Endothelial cell of umbilical vein (primary cell): Measurements from ENCODE around the gene ZMYM4. TPM values are rescaled to one million over a fixed set of nuclear protein-coding genes. Genes with fewer than 3 reads are reported as not detected.

ENCODE experiments used
- BruUV-seq: library from RNA; stranded (reverse); fragments of 400-500 nt; replicated peaks from 2 replicates; lab custom pipeline; 2021; lab: Mats Ljungman, UMichigan
- CTCF ChIA-PET: fragments of 300-600, 350-600 bp; sonication (Branson Sonifier 250); formaldehyde crosslinking; loops from one replicate; lab custom pipeline; 2021; ENCODE audit warnings: antibody characterized with exemption, inconsistent platforms; lab: Charles Lee
- POLR2A ChIA-PET: fragments of 300-600, 350-600 bp; sonication (Branson Sonifier 250); formaldehyde crosslinking; loops from one replicate; lab custom pipeline; 2021; ENCODE audit warnings: antibody characterized with exemption, inconsistent platforms; lab: Charles Lee
- DNase-seq: peaks from one replicate; pipeline ENCODE4 v3.0.0-alpha.2; 2011; ENCODE audit warnings: low read depth, low spot score
- FAIRE-seq: peaks from 2 replicates; lab custom pipeline; 2011; peaks lifted over from hg19 to GRCh38; lab: Jason Lieb, UNC
- H2AFZ ChIP-seq: 2 replicates; pipeline ENCODE4 v1.6.0; 2012; ENCODE audit warnings: low read depth, low read length, control low read depth, inconsistent platforms
- H3K27ac ChIP-seq: 2 replicates; pipeline ENCODE4 v1.5.1; 2011; ENCODE audit warnings: low read depth, mild to moderate bottlenecking, control low read depth, low read length, moderate library complexity; ENCODE audit not compliant: insufficient read depth
- H3K27me3 ChIP-seq, 2 experiments: 2 replicates each; pipeline versions ENCODE4 v1.6.0 to v1.6.1; 2011; ENCODE audit warnings: low read length in 2 of 2, mixed read lengths in 1 of 2; ENCODE audit not compliant: control insufficient read depth in 2 of 2, insufficient read depth in 2 of 2
- H3K36me3 ChIP-seq, 2 experiments: 2 replicates in 1 of 2; 3 replicates in 1 of 2; pipeline ENCODE4 v1.5.1; 2011; ENCODE audit warnings: low read length in 2 of 2, mild to moderate bottlenecking in 1 of 2, moderate library complexity in 1 of 2; ENCODE audit not compliant: control insufficient read depth in 2 of 2, insufficient read depth in 2 of 2; ENCODE audit errors: extremely low read depth in 1 of 2
- H3K4me1 ChIP-seq: 3 replicates; pipeline ENCODE4 v1.5.1; 2011; ENCODE audit warnings: mild to moderate bottlenecking, low read length; ENCODE audit not compliant: control insufficient read depth, insufficient read depth; ENCODE audit errors: extremely low read depth
- H3K4me2 ChIP-seq: 2 replicates; pipeline ENCODE4 v1.6.1; 2011; ENCODE audit warnings: low read length, control low read depth, mixed read lengths; ENCODE audit not compliant: insufficient read depth
- H3K4me3 ChIP-seq, 3 experiments: fragments of 200-600 bp in 1 of 3; sonication (generic), shearing (Covaris generic) in 1 of 3; replicated peaks in 1 of 3; 2 replicates each; pipeline ENCODE4 v1.5.1; 2011 to 2016; ENCODE audit warnings: control low read depth in 3 of 3, low read length in 3 of 3, mild to moderate bottlenecking in 2 of 3, inconsistent platforms in 1 of 3, low read depth in 1 of 3, moderate library complexity in 1 of 3; ENCODE audit not compliant: insufficient read depth in 1 of 3
- H3K79me2 ChIP-seq: 2 replicates; pipeline ENCODE4 v1.6.0; 2012; ENCODE audit warnings: low read length, inconsistent platforms; ENCODE audit not compliant: control insufficient read depth, insufficient read depth
- H3K9ac ChIP-seq: replicated peaks from 2 replicates; pipeline ENCODE3; 2011; ENCODE audit warnings: low read length, control low read depth; ENCODE audit not compliant: insufficient read depth; ENCODE audit errors: extremely low read depth
- H3K9me1 ChIP-seq: replicated peaks from 3 replicates; pipeline ENCODE4 v1.6.0; 2011; ENCODE audit warnings: mild to moderate bottlenecking, low read length; ENCODE audit not compliant: control insufficient read depth, insufficient read depth; ENCODE audit errors: extremely low read depth
- H3K9me3 ChIP-seq: replicated peaks from 2 replicates; pipeline ENCODE4 v1.5.1; 2012; ENCODE audit warnings: low read length, inconsistent platforms; ENCODE audit not compliant: control insufficient read depth, insufficient read depth
- H4K20me1 ChIP-seq: replicated peaks from 2 replicates; pipeline ENCODE3; 2011; ENCODE audit warnings: mild to moderate bottlenecking, low read length; ENCODE audit not compliant: control insufficient read depth, insufficient read depth; ENCODE audit errors: extremely low read depth
- CTCF ChIP-seq, 2 donors: IDR thresholded peaks; 1 replicate in 1 of 2; 2 replicates in 1 of 2; pipeline ENCODE4 v1.5.1; 2011; ENCODE audit warnings: low read length in 2 of 2, mild to moderate bottlenecking in 2 of 2, moderate library complexity in 2 of 2, control low read depth in 1 of 2, inconsistent platforms in 1 of 2, low read depth in 1 of 2; ENCODE audit not compliant: insufficient read depth in 1 of 2; ENCODE audit errors: extremely low read depth in 1 of 2
- EZH2 ChIP-seq: IDR thresholded peaks from 2 replicates; pipeline ENCODE4 v1.6.1; 2012; ENCODE audit warnings: borderline replicate concordance, low read depth, mild to moderate bottlenecking, moderate library complexity, low read length, inconsistent platforms; ENCODE audit not compliant: severe bottlenecking
- JUN ChIP-seq: IDR thresholded peaks from 2 replicates; pipeline ENCODE4 v1.6.1; 2011; ENCODE audit warnings: borderline replicate concordance, low read depth; ENCODE audit not compliant: insufficient read length, insufficient read depth
- MAX ChIP-seq: IDR thresholded peaks from 2 replicates; pipeline ENCODE4 v1.6.1; 2011; ENCODE audit not compliant: insufficient read depth, insufficient read length
- MYC ChIP-seq: IDR thresholded peaks from one replicate; pipeline ENCODE4 v1.6.1; 2011; ENCODE audit warnings: mild to moderate bottlenecking, low read depth, low read length
- POLR2A ChIP-seq: IDR thresholded peaks from 2 replicates; pipeline ENCODE4 v1.6.1; 2012; ENCODE audit warnings: low read depth, mild to moderate bottlenecking, control low read depth, low read length
- POLR2AphosphoS5 ChIP-seq: IDR thresholded peaks from 2 replicates; pipeline ENCODE4 v1.6.1; 2012; ENCODE audit warnings: low read depth, mild to moderate bottlenecking, control low read depth, low read length, moderate library complexity; ENCODE audit not compliant: insufficient read depth
- dilution Hi-C: fragments of 300-500 bp; cut with MboI; formaldehyde crosslinking; loops from one replicate; pipeline ENCODE4 v1.15.0; 2019; ENCODE audit warnings: low sequenced_read_pairs; ENCODE audit not compliant: extremely low pct_ligation_motif_present
- intact Hi-C: fragments of 100-400 bp; cut with micrococcal nuclease; formaldehyde crosslinking; loops from one replicate; pipeline ENCODE4 v1.10.0; 2022
- polyA plus RNA-seq, 4 experiments: library from polyadenylated mRNA; depleted of rRNA in 3 of 4; stranded (reverse) in 3 of 4; unstranded in 1 of 4; fragments of >200 nt; gene quantifications; 2 replicates each; pipeline versions ENCODE4 v1.2.1 to v1.2.3, GENCODE V29; 2011 to 2012; ENCODE audit warnings: missing spikeins in 1 of 4
- total RNA-seq: library from RNA; stranded (reverse); gene quantifications from 2 replicates; pipeline ENCODE4 v1.2.3, GENCODE V29; 2021

Gene ZMYM4
- total and polyA plus RNA-seq, 2 donors (not counting 3 experiments of a cell fraction or from before 2014, with no cell fraction given), result 15.3 to 65.0 TPM

- H3K4me3 ChIP-seq, result no peak overlapping the region
- peaks cover 0 to 1% of the 10 kb centered on the region in 2 experiments for H3K27me3 ChIP-seq
- ChIA-PET CTCF (interaction anchor here (1.8 kb wide), 1 partner anchor 21 kb away, joined by 3 read pairs; no protein-coding TSS in a partner anchor), POLR2A (no interaction called here)
- no peaks in the 10 kb centered on the region for H3K9me3 ChIP-seq
- DNase-seq (no peak), FAIRE-seq (no peak)
- no peak overlapping the region for H3K4me2 ChIP-seq
- TF ChIP-seq EZH2 (no peak), MYC (no peak), CTCF (IDR thresholded peaks at IDR 0.05; ENCODE audit: extremely low read depth in 1 of 2, insufficient read depth in 1 of 2, low read depth in 1 of 2, low read length in 2 of 2) (no peak), JUN (no peak), POLR2AphosphoS5 (no peak), MAX (no peak), POLR2A (no peak)
- BruUV-seq, result no TSS peak
- dilution Hi-C loops (no loop called here), intact Hi-C loops (no loop called here)
- no peaks in the 10 kb centered on the region for H3K9me1 ChIP-seq
- no peaks in the 10 kb centered on the region for H3K36me3 ChIP-seq
- no peak overlapping the region for H2AFZ ChIP-seq
- H3K9ac ChIP-seq, result no peak overlapping the region
- no peaks in the 10 kb centered on the region for H4K20me1 ChIP-seq
- no peaks in the 10 kb centered on the region for H3K4me1 ChIP-seq
- no peak overlapping the region for H3K27ac ChIP-seq
- no peaks in the 10 kb centered on the region for H3K79me2 ChIP-seq
Measured at GRCh38 chr1:35243691-35244090, 24.8 kb upstream of the ZMYM4 start.
